Measurements from ENCODE around the gene ATXN2.
A peak's percentile ranks its signal among the peaks of the same experiment; 100 is the strongest.
"Not testable (repeated sequence)": the region's sequence is repeated elsewhere in the genome, so short reads cannot be mapped to it uniquely, and the experiment has no call there.

Gene ATXN2

GRCh38 chr12:111600986-111601385 lies 1.9 kb upstream of the ATXN2 start:
- not testable (repeated sequence) for DNase-seq (ENCODE audit: low spot score)

- DNase-seq (ENCODE audit: low spot score): no peak
These were observed 1.1 kb upstream of the ATXN2 start for GRCh38 chr12:111600205-111600642.

GRCh38 chr12:111599453-111600204 lies 514 bp upstream of the ATXN2 start:
- peak; percentile 83 for DNase-seq (ENCODE audit: low spot score)

- peak; percentile 69 for DNase-seq (ENCODE audit: low spot score)
These were observed 1.1 kb downstream of the ATXN2 start for GRCh38 chr12:111597831-111598636.

- peak; percentile 50 for DNase-seq (ENCODE audit: low spot score)
These were observed 1.9 kb downstream of the ATXN2 start for GRCh38 chr12:111596985-111597830.

GRCh38 chr12:111595341-111595835 lies 3.7 kb downstream of the ATXN2 start:
- not testable (repeated sequence) for DNase-seq (ENCODE audit: low spot score)

GRCh38 chr12:111591399-111592010 lies 7.6 kb downstream of the ATXN2 start:
- DNase-seq (ENCODE audit: low spot score): not testable (repeated sequence)

- no peak for DNase-seq (ENCODE audit: low spot score)
These were observed 8.6 kb downstream of the ATXN2 start for GRCh38 chr12:111590552-111590951.

GRCh38 chr12:111589601-111590000 lies 9.5 kb downstream of the ATXN2 start:
- DNase-seq (ENCODE audit: low spot score): no peak

- DNase-seq (ENCODE audit: low spot score): no peak
These were observed 11.1 kb downstream of the ATXN2 start for GRCh38 chr12:111588010-111588409.

GRCh38 chr12:111586986-111587385 lies 12.1 kb downstream of the ATXN2 start:
- no peak for DNase-seq (ENCODE audit: low spot score)

- no peak for DNase-seq (ENCODE audit: low spot score)
These were observed 13.4 kb downstream of the ATXN2 start for GRCh38 chr12:111585690-111586089.

- DNase-seq (ENCODE audit: low spot score): no peak
These were observed 14.2 kb downstream of the ATXN2 start for GRCh38 chr12:111584959-111585358.

GRCh38 chr12:111583506-111583905 lies 15.6 kb downstream of the ATXN2 start:
- DNase-seq (ENCODE audit: low spot score): not testable (repeated sequence)

- DNase-seq (ENCODE audit: low spot score): no peak
These were observed 16.9 kb downstream of the ATXN2 start for GRCh38 chr12:111582133-111582747.

GRCh38 chr12:111581434-111582132 lies 17.5 kb downstream of the ATXN2 start:
- DNase-seq (ENCODE audit: low spot score): no peak

GRCh38 chr12:111580737-111581136 lies 18.4 kb downstream of the ATXN2 start:
- DNase-seq (ENCODE audit: low spot score): no peak

GRCh38 chr12:111580119-111580425 lies 19.0 kb downstream of the ATXN2 start:
- no peak for DNase-seq (ENCODE audit: low spot score)

GRCh38 chr12:111578971-111579340 lies 20.2 kb downstream of the ATXN2 start:
- DNase-seq (ENCODE audit: low spot score): no peak

- no peak for DNase-seq (ENCODE audit: low spot score)
These were observed 20.7 kb downstream of the ATXN2 start for GRCh38 chr12:111578276-111578970.
